ENCODE results near the gene RFPL3. TPM values are rescaled to one million over a fixed set of nuclear protein-coding genes. Genes with fewer than 3 reads are reported as not detected.

The RFPL3 gene
- total RNA-seq, 1 experiment from 2014 or later: not detected

DNA sequence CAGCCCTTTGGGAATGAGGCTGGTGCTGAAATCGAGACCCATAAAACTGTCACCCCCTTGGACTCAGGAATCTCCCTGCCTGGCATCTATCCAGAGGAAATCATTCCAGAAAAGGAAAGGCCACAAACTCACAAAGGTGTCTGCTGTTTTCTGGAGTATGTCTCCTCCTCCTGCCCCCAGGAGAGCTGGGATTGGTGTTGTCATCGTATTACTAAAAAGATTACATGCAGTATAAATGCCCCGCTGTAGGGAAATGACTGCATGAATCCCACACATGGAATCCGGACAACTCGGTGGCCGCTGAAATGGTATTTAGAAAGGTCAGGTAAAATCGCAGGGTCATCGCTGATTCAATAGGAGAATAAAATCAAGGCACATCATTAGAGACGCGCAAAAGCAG, 18.9 kb upstream of the RFPL3 start:
- no TSS peak for BruUV-seq (replicated peaks)
- Histone ChIP-seq H3K4me1 (ENCODE audit: insufficient read depth, low read length) (no peaks in the 10 kb centered on the region), H3K9me2 (replicated peaks; ENCODE audit: low read length) (no peaks in the 10 kb centered on the region), H4K20me1 (ENCODE audit: low read length) (no peaks in the 10 kb centered on the region), H3K4me2 (ENCODE audit: low read length) (no peak overlapping the region), H3K79me2 (ENCODE audit: low read length) (no peaks in the 10 kb centered on the region), H3K4me3 (ENCODE audit: low read length) (no peak overlapping the region), H3K27ac (ENCODE audit: low read length) (no peak overlapping the region), H2AFZ (ENCODE audit: low read length) (no peak overlapping the region), H3K36me3 (ENCODE audit: low read depth, low read length) (no peaks in the 10 kb centered on the region), H3F3A (ENCODE audit: low read length, unreplicated experiment) (no peaks in the 10 kb centered on the region), H3K9me3 (ENCODE audit: low read length) (no peaks in the 10 kb centered on the region), H3K9ac (ENCODE audit: low read length) (no peak overlapping the region), H3K27me3 (ENCODE audit: low read length) (peaks cover 45% of the 10 kb centered on the region)
- no peak for TF ChIP-seq EZH2phosphoT487 (IDR thresholded peaks at IDR 0.05; ENCODE audit: borderline replicate concordance, low read length)
- TF ChIP-seq EZH2 (IDR thresholded peaks at IDR 0.05; ENCODE audit: low read length, unreplicated experiment): no peak
- TF ChIP-seq, protein P1, sequence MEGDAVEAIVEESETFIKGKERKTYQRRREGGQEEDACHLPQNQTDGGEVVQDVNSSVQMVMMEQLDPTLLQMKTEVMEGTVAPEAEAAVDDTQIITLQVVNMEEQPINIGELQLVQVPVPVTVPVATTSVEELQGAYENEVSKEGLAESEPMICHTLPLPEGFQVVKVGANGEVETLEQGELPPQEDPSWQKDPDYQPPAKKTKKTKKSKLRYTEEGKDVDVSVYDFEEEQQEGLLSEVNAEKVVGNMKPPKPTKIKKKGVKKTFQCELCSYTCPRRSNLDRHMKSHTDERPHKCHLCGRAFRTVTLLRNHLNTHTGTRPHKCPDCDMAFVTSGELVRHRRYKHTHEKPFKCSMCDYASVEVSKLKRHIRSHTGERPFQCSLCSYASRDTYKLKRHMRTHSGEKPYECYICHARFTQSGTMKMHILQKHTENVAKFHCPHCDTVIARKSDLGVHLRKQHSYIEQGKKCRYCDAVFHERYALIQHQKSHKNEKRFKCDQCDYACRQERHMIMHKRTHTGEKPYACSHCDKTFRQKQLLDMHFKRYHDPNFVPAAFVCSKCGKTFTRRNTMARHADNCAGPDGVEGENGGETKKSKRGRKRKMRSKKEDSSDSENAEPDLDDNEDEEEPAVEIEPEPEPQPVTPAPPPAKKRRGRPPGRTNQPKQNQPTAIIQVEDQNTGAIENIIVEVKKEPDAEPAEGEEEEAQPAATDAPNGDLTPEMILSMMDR (conservative IDR thresholded peaks at IDR 0.05; ENCODE audit: low read depth, low read length): no peak
- ChIA-PET CTCF (no interaction called here), POLR2A (ENCODE audit: unreplicated experiment) (no interaction called here)
- intact Hi-C loops (cut with micrococcal nuclease): no loop called here
- DNase-seq (no peak), ATAC-seq (no peak)

DNA sequence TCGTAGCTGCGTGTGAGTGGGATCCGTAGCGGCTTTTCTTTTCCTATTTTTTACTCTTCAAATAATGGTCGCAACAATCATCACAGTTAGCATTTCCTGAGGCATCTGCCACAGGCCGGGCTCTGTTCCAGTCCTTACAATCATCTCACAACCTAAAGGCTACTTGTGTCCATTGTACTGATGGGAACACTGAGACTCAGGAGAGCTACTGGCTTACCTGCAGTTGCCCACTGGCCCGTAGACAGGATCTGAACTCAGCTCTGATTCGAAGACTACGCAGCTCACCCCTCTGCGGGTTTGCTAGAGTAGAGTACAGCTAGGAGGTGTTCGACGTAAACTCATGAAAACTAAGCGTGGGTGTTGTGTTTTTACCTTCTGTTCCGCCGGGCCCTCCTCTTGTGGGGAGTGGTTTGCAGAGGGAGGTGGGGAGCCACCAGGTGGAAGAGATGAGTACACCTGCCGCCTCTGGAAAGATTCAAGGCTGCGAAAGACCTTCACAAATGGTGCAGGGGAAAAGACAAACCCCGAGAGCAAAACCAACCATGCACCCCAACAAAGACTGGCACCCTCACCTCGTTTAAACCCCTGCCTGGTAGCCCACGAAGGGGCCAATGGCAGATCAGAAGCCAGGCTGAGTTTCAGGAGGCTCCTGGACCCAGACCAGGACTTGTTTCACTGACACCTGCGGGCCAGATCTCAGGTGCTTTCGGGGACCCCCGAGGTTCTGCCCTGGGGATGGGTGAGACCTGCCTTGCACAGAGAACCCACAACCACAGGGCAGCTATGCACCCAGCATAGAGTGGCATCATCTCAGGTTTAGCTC, 18.3 kb upstream of the RFPL3 start:
- ATAC-seq: no peak
- no peak overlapping the region for H3K4me2 ChIP-seq (ENCODE audit: low read length)
- peaks cover 52% of the 10 kb centered on the region for H3K27me3 ChIP-seq (ENCODE audit: low read length)
- H4K20me1 ChIP-seq (ENCODE audit: low read length): no peaks in the 10 kb centered on the region
- ChIA-PET POLR2A (ENCODE audit: unreplicated experiment) (no interaction called here), CTCF (no interaction called here)
- no TSS peak for BruUV-seq (replicated peaks)
- no peaks in the 10 kb centered on the region for H3K9me2 ChIP-seq (replicated peaks; ENCODE audit: low read length)
- H3K4me1 ChIP-seq (ENCODE audit: insufficient read depth, low read length): no peaks in the 10 kb centered on the region
- H3K4me3 ChIP-seq (ENCODE audit: low read length): no peak overlapping the region
- H3K36me3 ChIP-seq (ENCODE audit: low read depth, low read length): no peaks in the 10 kb centered on the region
- TF ChIP-seq, protein P1 (conservative IDR thresholded peaks at IDR 0.05; ENCODE audit: low read depth, low read length): no peak
- TF ChIP-seq EZH2 (IDR thresholded peaks at IDR 0.05; ENCODE audit: low read length, unreplicated experiment): no peak
- TF ChIP-seq EZH2phosphoT487 (IDR thresholded peaks at IDR 0.05; ENCODE audit: borderline replicate concordance, low read length): no peak
- H3F3A ChIP-seq (ENCODE audit: low read length, unreplicated experiment): no peaks in the 10 kb centered on the region
- DNase-seq: no peak
- H3K9ac ChIP-seq (ENCODE audit: low read length): no peak overlapping the region
- no peaks in the 10 kb centered on the region for H3K9me3 ChIP-seq (ENCODE audit: low read length)
- no peak overlapping the region for H3K27ac ChIP-seq (ENCODE audit: low read length)
- no peaks in the 10 kb centered on the region for H3K79me2 ChIP-seq (ENCODE audit: low read length)
- no peak overlapping the region for H2AFZ ChIP-seq (ENCODE audit: low read length)
- intact Hi-C loops (cut with micrococcal nuclease): no loop called here

DNA sequence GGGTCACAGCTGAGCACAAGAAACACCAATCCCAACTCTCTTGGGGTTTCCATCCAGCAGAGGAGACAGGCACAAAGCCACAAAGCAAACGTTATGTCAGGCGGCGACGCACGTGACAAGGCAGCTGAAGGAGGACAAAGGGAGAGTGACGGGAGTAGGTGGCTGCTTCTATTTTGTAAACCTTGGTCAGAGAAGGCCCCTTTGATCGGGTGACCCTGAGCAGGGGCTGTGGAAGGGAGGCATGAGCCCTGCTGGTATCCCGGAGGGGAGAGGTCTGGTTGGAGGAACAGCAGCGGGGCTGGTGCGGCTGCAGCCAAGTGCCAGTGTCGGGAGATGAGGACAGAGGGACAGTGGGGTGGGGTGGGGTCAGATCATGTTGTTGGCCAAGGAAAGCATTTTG, 17.3 kb upstream of the RFPL3 start:
- BruUV-seq (replicated peaks): no TSS peak
- CTCF ChIA-PET: no interaction called here
- H3K9me3 ChIP-seq (ENCODE audit: low read length): no peaks in the 10 kb centered on the region

More for the DNA sequence above, 17.3 kb upstream of the RFPL3 start:
- Histone ChIP-seq H3K9me2 (replicated peaks; ENCODE audit: low read length) (no peaks in the 10 kb centered on the region), H3K4me2 (ENCODE audit: low read length) (no peak overlapping the region), H3K27me3 (ENCODE audit: low read length) (peaks cover 59% of the 10 kb centered on the region), H3F3A (ENCODE audit: low read length, unreplicated experiment) (no peaks in the 10 kb centered on the region), H3K27ac (ENCODE audit: low read length) (no peak overlapping the region), H3K4me1 (ENCODE audit: insufficient read depth, low read length) (no peaks in the 10 kb centered on the region), H3K79me2 (ENCODE audit: low read length) (no peaks in the 10 kb centered on the region), H2AFZ (ENCODE audit: low read length) (no peak overlapping the region), H3K4me3 (ENCODE audit: low read length) (no peak overlapping the region), H3K36me3 (ENCODE audit: low read depth, low read length) (no peaks in the 10 kb centered on the region), H4K20me1 (ENCODE audit: low read length) (no peaks in the 10 kb centered on the region), H3K9ac (ENCODE audit: low read length) (no peak overlapping the region)
- DNase-seq: no peak
- POLR2A ChIA-PET (ENCODE audit: unreplicated experiment): no interaction called here
- TF ChIP-seq EZH2phosphoT487 (IDR thresholded peaks at IDR 0.05; ENCODE audit: borderline replicate concordance, low read length) (no peak), EZH2 (IDR thresholded peaks at IDR 0.05; ENCODE audit: low read length, unreplicated experiment) (no peak)
- TF ChIP-seq, protein P1 (conservative IDR thresholded peaks at IDR 0.05; ENCODE audit: low read depth, low read length): no peak
- intact Hi-C loops (cut with micrococcal nuclease): no loop called here
- no peak for ATAC-seq
